ENCODE data around the gene RCE1.

GRCh38 chr11:66889960-66890359 lies 46.7 kb downstream of the RCE1 start:
- TF ChIP-seq POLR2A (IDR thresholded peaks at IDR 0.05; ENCODE audit: low read depth, low read length) (no peak), POLR2AphosphoS5 (IDR thresholded peaks at IDR 0.05; ENCODE audit: low read depth, low read length) (no peak), TAF1 (IDR thresholded peaks at IDR 0.05; ENCODE audit: borderline replicate concordance, low read depth, low read length) (no peak)

Measured in GM12892 (cell line).